ENCODE data around the gene SH3D19. TPM values are rescaled to one million over a fixed set of nuclear protein-coding genes. Genes with fewer than 3 reads are reported as not detected.

The SH3D19 gene
- total RNA-seq, 1 donor from 2014 or later, result 66.5 TPM

DNA sequence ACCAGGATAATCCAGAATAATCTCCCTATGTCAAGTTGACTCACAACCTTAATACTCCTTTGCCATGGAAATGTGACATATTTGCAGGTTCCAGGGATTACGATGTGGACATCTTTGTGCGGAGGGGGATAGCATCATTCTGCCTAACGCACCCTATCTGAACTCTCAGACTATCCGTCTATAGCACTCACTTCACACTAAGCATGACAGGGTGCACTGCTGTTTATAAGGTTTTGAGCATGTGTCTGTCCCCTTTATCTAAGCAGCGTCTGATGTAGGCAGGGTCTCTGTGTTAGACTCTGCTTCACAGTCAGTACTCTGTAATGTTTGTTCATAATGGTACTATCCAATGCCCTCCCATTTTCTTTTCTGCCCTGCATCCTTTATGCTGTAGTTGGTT lies 91.8 kb downstream of the SH3D19 start:
- Mint-ChIP-seq H3K9me3 (ENCODE audit: unreplicated experiment) (no peaks in the 10 kb centered on the region), H3K36me3 (ENCODE audit: low read depth, unreplicated experiment) (no peaks in the 10 kb centered on the region), H3K4me1 (ENCODE audit: low read depth, unreplicated experiment) (peaks cover 8% of the 10 kb centered on the region), H3K27ac (ENCODE audit: unreplicated experiment) (no peak overlapping the region), H3K4me3 (ENCODE audit: unreplicated experiment) (no peak overlapping the region), H3K27me3 (ENCODE audit: low read depth, unreplicated experiment) (no peaks in the 10 kb centered on the region)
- Histone ChIP-seq H3K4me2 (ENCODE audit: low read length) (no peak overlapping the region), H3K27ac (ENCODE audit: low read depth, low read length) (no peak overlapping the region), H3K4me3 (ENCODE audit: insufficient read depth, low read depth, low read length) (no peak overlapping the region), H3K9ac (ENCODE audit: low read length) (no peak overlapping the region), H3K27me3 (ENCODE audit: insufficient read depth, low read length) (no peaks in the 10 kb centered on the region), H2AFZ (ENCODE audit: low read depth, low read length) (no peak overlapping the region), H4K20me1 (ENCODE audit: insufficient read depth, low read length) (no peaks in the 10 kb centered on the region), H3K36me3 (ENCODE audit: insufficient read depth, low read length) (no peaks in the 10 kb centered on the region), H3K79me2 (ENCODE audit: insufficient read depth, low read length) (no peaks in the 10 kb centered on the region), H3K4me1 (ENCODE audit: insufficient read depth, low read length) (peaks cover 2% of the 10 kb centered on the region), H3K9me3 (ENCODE audit: insufficient read depth, low read depth, low read length) (no peaks in the 10 kb centered on the region)
- DNase-seq (ENCODE audit: low read depth) (no peak), FAIRE-seq (no peak)
- TF ChIP-seq, protein P1, sequence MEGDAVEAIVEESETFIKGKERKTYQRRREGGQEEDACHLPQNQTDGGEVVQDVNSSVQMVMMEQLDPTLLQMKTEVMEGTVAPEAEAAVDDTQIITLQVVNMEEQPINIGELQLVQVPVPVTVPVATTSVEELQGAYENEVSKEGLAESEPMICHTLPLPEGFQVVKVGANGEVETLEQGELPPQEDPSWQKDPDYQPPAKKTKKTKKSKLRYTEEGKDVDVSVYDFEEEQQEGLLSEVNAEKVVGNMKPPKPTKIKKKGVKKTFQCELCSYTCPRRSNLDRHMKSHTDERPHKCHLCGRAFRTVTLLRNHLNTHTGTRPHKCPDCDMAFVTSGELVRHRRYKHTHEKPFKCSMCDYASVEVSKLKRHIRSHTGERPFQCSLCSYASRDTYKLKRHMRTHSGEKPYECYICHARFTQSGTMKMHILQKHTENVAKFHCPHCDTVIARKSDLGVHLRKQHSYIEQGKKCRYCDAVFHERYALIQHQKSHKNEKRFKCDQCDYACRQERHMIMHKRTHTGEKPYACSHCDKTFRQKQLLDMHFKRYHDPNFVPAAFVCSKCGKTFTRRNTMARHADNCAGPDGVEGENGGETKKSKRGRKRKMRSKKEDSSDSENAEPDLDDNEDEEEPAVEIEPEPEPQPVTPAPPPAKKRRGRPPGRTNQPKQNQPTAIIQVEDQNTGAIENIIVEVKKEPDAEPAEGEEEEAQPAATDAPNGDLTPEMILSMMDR (IDR thresholded peaks at IDR 0.05; ENCODE audit: insufficient read depth, low read depth, low read length), result no peak
- no peak for TF ChIP-seq EZH2 (IDR thresholded peaks at IDR 0.05; ENCODE audit: insufficient read depth, low read length)

DNA sequence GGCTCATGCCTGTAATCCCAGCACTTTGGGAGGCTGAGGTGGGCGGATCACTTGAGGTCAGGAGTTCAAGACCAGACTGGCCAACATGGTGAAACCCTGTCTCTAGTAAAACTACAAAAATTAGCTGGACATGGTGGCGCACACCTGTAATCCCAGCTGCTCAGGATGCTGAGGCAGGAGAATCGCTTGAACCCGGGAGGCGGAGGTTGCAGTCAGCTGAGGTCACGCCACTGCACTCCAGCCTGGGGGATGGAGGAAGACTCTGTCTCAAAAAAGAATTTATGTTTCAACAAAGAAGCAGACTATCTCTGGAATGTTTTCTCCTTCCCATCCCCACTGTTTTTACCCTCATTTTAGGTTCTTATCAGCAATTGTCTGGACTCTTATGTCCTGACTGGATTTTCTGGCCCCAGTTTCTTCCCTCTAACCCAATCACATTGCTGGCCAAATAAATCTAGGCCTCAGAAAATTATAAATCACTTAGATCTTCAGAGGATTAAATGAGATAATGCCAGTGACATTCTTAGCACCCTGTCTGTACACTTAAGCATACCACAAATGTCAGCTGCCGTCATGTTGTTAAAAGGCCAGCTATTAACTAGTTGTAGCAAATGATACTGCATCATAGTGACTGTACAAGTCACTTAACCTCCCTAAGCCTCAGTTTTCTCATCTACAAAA lies 93.3 kb downstream of the SH3D19 start:
- Mint-ChIP-seq H3K4me3 (ENCODE audit: unreplicated experiment) (no peak overlapping the region), H3K9me3 (ENCODE audit: unreplicated experiment) (no peaks in the 10 kb centered on the region), H3K36me3 (ENCODE audit: low read depth, unreplicated experiment) (no peaks in the 10 kb centered on the region), H3K4me1 (ENCODE audit: low read depth, unreplicated experiment) (peaks cover 20% of the 10 kb centered on the region), H3K27me3 (ENCODE audit: low read depth, unreplicated experiment) (no peaks in the 10 kb centered on the region), H3K27ac (ENCODE audit: unreplicated experiment) (no peak overlapping the region)
- Histone ChIP-seq H3K4me1 (ENCODE audit: insufficient read depth, low read length) (peaks cover 18% of the 10 kb centered on the region), H3K4me2 (ENCODE audit: low read length) (no peak overlapping the region), H3K27me3 (ENCODE audit: insufficient read depth, low read length) (no peaks in the 10 kb centered on the region), H4K20me1 (ENCODE audit: insufficient read depth, low read length) (no peaks in the 10 kb centered on the region), H3K79me2 (ENCODE audit: insufficient read depth, low read length) (no peaks in the 10 kb centered on the region), H3K9ac (ENCODE audit: low read length) (no peak overlapping the region), H3K4me3 (ENCODE audit: insufficient read depth, low read depth, low read length) (no peak overlapping the region), H2AFZ (ENCODE audit: low read depth, low read length) (no peak overlapping the region), H3K27ac (ENCODE audit: low read depth, low read length) (no peak overlapping the region), H3K36me3 (ENCODE audit: insufficient read depth, low read length) (no peaks in the 10 kb centered on the region), H3K9me3 (ENCODE audit: insufficient read depth, low read depth, low read length) (no peaks in the 10 kb centered on the region)
- FAIRE-seq, result no peak
- no peak for TF ChIP-seq EZH2 (IDR thresholded peaks at IDR 0.05; ENCODE audit: insufficient read depth, low read length)
- TF ChIP-seq, protein P1 (IDR thresholded peaks at IDR 0.05; ENCODE audit: insufficient read depth, low read depth, low read length), result no peak
- peak; percentile 59 for DNase-seq (ENCODE audit: low read depth)
